HG03354 (cell line): ENCODE results near the gene ADGRL4.
"Not testable (repeated sequence)": the region's sequence is repeated elsewhere in the genome, so short reads cannot be mapped to it uniquely, and the experiment has no call there.

Experiments used
- ATAC-seq: cut with Tn5 transposase; IDR thresholded peaks from one replicate; pipeline ENCODE4 v1.9.1; 2021; ENCODE audit warnings: mild to moderate bottlenecking; ENCODE audit not compliant: unreplicated experiment, poor library complexity, severe bottlenecking

Gene ADGRL4

GRCh38 chr1:78949227-78949626, 57.3 kb downstream of the ADGRL4 start:
- ATAC-seq, result no peak

DNA sequence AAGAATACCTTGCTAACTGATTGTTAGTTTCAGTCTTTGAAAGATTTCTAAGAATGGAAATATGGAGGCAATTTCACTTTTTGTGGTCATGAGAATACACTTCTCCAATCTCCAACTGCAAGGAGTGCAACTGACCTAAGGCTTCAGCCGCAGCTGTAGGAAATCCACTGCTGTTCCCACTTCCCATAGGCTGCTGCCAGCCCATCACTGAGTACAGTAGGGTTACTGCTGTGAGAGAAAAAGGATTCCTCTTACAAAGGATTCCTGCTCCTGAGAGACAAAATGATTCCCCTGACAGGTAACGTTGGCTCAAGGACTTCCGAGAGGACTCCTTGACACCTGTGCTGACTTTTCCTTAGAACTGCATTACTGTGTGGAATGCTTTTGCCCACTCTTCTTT, 87.4 kb downstream of the ADGRL4 start:
- ATAC-seq, result no peak

DNA sequence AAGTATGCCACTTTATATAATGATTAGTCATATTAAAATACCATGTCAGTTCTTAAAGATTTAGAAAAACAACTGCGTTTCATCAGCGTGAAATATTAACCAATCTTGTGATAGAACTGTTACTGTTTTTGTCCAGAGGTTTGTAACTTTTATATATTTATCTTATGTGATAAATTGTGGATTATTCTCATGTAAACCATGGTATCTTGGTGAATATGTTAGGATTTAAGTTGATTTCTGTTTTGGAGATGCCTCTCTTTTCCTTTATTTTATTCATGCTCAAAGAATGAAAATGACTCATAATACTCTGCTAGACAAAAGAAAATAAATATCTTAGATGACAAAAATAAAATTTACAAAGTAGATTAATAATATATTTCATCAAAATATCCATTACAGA, 88.4 kb downstream of the ADGRL4 start:
- ATAC-seq, result no peak

DNA sequence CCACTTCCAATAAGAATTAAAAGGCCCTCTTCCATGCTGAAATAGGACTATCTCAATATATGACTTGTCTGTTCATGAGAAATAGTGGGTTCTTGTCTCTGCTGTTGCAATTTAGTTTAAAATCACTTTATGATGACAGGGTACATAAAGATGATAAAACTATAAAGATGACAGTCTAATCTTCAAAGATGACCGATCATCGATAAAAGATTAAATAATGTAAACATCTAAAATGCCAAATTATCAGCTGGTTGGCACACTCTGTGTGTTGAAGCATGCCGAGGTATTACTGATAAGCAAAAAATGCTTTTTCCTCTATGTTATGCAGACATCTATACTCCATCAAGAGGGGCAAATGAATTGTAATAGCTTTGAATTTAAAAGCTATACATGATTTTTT, 89.5 kb downstream of the ADGRL4 start:
- no peak for ATAC-seq

GRCh38 chr1:78913950-78914349, 92.6 kb downstream of the ADGRL4 start:
- ATAC-seq, result no peak

DNA sequence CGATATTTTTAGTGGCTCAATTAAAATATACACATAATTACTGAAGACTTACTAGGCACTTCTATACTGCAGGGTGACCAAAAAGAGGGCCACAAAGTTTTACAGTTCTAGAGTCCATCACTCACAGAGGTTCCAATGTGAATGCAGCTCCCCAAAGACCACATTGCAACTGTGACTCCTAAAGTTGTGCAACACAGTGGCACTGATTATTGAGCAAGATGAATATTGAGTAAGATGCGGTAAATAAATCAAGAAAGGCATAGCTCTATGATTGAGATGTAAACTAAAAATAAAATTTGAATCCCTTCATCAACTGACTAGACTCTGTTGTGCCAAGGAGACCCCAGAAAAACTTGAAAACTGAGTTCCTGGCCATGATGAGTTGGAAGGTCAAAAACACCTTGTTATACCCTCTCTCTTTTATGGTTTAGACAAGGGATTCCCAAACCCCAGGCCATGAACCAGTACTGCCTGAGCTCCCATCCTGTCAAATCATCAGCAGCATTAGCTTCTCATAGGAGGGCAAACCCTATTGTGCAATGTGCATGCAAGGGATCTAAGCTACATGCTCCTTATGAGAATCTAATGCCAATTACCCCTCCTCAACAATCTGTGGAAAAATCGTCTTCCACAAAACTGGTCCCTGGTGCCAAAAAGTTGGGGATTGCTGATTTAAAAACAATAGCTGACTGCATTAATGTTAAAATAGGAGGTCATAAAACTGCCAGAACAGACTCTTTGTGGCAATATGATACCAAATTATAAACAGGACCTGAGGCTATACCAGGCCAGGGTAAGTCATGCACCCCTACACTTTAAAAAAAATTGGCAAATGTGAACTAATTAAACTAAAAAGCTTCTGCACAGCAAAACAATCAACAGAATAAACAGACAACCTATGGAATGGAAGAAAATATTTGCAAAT, 94.3 kb downstream of the ADGRL4 start:
- no peak for ATAC-seq

DNA sequence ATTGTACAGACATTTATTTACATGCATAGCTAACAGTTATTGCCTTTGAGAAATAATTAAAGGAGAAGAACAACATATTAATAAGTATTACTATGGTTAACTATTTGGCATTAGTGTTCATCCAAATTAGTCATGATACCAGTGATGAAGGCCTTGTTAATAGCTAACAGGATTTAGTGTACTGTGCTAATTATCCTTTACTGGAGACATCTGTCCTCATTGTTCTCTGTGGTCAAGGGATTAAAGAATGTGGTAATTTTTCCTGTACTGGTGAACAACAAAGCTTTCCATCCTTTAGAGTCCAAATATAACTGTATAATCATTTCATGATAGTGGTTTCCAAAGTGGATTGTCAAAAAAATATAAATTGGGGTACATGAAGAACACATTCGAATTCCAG, 103.9 kb downstream of the ADGRL4 start:
- no peak for ATAC-seq

DNA sequence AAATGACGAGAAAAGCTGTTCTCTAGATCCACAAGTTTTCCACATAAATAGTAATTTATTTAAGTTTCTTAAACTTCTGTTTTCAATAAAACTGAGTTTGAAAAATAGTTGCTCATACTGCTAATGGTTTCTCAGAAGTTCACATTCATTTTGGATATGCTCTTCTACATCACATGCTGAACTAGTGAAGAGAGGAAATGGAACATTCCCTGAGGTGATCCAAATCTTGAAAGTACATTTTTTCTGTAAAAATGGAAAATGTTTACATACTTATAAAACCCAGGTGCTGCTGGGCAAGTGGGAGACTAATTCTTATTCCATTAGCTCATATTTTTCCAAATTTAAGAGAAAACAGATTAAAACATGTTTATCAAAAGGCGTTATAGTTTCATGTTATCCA, 111.7 kb downstream of the ADGRL4 start:
- no peak for ATAC-seq

GRCh38 chr1:78892260-78892840, 114.2 kb downstream of the ADGRL4 start:
- ATAC-seq, result no peak

DNA sequence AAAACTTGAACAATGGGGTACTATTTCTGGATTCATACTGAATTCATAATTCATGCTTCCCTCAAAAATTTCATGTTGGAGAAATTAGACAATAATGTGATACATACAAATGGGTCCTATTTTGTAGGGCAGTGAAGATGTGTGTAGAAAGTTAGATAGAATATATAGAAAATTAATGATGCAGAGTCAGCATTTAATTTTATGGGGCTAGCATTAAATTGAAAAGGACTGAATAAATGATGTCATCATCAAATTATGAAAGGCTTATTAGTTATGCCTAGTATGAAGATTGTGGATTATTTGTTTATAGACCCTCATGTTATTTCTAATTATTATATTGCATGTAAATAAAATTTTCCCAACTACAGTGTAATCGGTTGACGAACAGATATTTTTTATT, 119.1 kb downstream of the ADGRL4 start:
- no peak for ATAC-seq

DNA sequence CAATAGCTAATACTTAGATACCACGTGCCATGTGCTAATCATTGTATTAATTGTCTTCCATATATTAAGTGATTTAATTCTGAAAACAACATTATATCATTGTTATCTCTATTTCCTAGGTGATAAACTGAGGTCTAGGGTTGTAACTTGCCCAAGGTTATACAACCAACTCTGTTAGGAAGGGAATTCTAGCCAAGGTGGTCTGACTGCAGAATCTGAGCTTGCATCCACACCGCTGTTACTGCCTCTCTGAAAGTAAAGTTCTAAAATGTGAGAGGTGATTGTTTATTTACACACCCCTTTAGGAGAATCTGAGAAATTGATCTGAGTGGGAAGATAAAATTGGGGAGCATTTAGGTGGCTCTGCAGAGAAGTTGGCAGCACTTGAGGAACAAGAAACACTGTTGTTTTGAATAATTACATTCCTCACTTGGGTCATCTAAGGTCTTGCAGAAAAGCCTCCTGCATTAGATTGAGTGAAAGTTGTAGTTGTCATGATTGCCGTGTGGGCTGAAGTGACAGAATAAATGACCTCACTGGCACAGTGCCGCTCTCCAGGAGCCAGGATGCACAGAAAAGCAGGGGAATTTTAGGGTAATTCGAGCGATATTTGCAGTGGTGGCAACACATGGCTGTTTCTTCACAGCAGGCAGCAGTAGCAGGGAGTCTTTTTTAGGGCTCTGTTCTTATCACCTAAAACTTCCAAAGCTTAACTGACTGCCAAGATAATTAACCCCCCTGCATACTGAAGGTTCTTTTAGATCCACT, 121.7 kb downstream of the ADGRL4 start:
- ATAC-seq, result no peak

GRCh38 chr1:78880223-78880622, 126.3 kb downstream of the ADGRL4 start:
- ATAC-seq, result no peak

DNA sequence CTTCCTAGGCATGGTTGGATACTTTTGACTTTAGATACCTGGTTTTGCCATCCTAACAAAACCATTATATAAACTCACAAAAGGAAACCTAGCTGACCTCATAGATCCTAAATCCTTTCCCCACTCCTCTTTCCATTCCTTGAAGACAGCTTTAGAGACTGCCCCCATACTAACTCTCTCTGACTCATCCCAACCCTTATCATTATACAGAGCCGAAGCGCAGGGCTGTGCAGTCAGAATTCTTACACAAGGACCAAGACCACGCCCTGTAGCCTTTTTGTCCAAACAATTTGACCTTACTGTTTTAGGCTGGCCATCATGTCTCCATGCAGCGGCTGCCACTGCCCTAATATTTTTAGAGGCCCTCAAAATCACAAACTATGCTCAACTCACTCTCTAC, 130.5 kb downstream of the ADGRL4 start:
- not testable (repeated sequence) for ATAC-seq

DNA sequence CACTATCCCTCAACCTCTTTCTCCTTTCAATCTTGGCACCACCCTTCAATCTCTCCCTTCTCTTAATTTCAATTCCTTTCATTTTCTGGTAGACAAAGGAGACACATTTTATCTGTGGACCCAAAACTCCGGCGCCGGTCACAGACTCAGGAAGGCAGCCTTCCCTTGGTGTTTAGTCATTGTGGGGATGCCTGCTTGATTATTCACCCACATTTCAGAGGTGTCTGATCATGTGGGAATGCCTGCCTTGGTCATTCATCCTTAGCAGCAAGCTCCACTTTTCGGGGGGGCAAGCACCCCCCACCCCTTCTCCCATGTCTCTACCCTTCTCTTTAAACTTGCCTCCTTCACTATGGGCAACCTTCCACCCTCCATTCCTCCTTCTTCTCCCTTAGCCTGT, 133.7 kb downstream of the ADGRL4 start:
- not testable (repeated sequence) for ATAC-seq

DNA sequence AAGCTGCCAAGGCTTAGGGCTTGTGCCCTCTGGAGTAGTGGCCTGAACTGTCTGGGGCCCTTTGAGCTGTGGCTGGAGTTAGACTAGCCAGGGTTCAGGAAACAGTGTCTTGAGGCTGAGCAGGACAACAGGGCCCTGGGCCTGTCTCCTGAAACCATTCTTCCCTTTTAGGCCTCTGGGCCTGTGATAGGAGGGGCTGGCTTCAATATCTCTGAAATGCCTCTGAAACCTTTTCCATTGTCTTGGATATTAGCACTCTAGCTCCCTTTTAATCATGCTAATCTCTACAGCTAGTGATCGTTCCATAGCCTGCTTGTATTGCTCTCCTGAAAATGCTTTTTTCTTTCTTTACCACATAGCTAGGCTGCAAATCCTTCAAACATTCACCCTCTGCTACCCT, 135.3 kb downstream of the ADGRL4 start:
- ATAC-seq, result no peak

GRCh38 chr1:78869136-78869535, 137.4 kb downstream of the ADGRL4 start:
- no peak for ATAC-seq

DNA sequence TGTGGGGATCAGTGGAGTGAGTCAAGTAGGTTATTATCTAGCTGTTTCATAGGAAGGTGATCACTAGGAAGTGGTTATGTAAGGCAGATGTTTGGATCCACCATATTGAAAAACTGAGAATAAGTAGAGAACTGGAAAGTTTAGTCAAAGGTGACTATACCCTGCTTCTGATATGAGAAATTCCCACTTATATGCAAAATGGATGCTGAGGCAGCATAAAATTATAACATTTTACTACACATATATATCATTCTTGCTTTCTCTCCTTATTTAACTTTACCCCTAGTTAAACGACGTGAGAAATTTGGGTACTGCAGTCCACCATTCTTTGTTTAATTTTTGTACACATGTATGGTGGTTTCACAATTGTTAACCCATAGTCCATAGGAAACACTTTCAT, 142.4 kb downstream of the ADGRL4 start:
- no peak for ATAC-seq

DNA sequence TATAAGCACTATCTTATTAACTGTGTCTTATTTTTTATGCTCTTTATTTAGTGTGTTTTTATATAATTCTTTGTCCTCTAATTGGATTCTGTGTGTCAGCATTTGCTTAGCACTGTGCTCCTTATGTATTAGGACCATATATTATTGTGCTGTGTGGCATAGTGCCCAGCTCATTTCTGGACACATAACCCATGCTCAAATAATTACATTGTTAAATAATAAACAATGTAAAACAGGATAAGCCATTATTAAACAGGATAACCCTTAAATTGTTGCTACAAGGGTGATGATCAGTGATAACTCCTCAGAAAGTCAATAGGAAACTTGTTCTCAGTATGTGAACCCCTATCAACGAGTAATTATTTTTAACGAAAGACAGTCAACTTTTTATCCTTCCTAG, 150.4 kb downstream of the ADGRL4 start:
- ATAC-seq, result no peak

- ATAC-seq, result peak; percentile 84
Observed at GRCh38 chr1:78855258-78855657, 151.3 kb downstream of the ADGRL4 start.

GRCh38 chr1:78854556-78854955, 152.0 kb downstream of the ADGRL4 start:
- ATAC-seq, result no peak

DNA sequence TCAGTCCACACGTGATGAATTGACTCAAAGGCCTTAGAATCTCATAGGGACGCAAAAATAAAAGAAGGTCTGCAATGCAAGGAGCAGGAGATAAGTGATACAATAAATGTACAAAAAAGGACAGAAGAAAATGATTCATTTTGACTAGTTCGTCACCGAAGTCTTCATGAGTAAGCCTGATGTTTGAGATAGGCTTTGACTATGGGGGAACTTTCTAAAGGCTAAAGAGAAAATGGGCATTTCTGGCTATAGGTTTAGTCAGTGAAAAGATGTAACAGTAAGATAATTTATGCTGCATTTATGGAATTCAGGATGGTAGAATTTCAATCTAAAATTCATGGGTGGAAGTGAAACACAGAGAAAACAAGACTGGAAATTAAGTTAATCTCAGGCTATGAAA, 163.0 kb downstream of the ADGRL4 start:
- ATAC-seq, result no peak
